ENCODE measurements around the gene ANKRD44. TPM values are rescaled to one million over a fixed set of nuclear protein-coding genes. Genes with fewer than 3 reads are reported as not detected.

The ANKRD44 gene
- total and polyA plus RNA-seq, 2 of the 8 experiments (the other 6 are each of a cell fraction or from before 2014, with no cell fraction given): 1.2 to 1.3 TPM

- TF ChIP-seq, protein P1, sequence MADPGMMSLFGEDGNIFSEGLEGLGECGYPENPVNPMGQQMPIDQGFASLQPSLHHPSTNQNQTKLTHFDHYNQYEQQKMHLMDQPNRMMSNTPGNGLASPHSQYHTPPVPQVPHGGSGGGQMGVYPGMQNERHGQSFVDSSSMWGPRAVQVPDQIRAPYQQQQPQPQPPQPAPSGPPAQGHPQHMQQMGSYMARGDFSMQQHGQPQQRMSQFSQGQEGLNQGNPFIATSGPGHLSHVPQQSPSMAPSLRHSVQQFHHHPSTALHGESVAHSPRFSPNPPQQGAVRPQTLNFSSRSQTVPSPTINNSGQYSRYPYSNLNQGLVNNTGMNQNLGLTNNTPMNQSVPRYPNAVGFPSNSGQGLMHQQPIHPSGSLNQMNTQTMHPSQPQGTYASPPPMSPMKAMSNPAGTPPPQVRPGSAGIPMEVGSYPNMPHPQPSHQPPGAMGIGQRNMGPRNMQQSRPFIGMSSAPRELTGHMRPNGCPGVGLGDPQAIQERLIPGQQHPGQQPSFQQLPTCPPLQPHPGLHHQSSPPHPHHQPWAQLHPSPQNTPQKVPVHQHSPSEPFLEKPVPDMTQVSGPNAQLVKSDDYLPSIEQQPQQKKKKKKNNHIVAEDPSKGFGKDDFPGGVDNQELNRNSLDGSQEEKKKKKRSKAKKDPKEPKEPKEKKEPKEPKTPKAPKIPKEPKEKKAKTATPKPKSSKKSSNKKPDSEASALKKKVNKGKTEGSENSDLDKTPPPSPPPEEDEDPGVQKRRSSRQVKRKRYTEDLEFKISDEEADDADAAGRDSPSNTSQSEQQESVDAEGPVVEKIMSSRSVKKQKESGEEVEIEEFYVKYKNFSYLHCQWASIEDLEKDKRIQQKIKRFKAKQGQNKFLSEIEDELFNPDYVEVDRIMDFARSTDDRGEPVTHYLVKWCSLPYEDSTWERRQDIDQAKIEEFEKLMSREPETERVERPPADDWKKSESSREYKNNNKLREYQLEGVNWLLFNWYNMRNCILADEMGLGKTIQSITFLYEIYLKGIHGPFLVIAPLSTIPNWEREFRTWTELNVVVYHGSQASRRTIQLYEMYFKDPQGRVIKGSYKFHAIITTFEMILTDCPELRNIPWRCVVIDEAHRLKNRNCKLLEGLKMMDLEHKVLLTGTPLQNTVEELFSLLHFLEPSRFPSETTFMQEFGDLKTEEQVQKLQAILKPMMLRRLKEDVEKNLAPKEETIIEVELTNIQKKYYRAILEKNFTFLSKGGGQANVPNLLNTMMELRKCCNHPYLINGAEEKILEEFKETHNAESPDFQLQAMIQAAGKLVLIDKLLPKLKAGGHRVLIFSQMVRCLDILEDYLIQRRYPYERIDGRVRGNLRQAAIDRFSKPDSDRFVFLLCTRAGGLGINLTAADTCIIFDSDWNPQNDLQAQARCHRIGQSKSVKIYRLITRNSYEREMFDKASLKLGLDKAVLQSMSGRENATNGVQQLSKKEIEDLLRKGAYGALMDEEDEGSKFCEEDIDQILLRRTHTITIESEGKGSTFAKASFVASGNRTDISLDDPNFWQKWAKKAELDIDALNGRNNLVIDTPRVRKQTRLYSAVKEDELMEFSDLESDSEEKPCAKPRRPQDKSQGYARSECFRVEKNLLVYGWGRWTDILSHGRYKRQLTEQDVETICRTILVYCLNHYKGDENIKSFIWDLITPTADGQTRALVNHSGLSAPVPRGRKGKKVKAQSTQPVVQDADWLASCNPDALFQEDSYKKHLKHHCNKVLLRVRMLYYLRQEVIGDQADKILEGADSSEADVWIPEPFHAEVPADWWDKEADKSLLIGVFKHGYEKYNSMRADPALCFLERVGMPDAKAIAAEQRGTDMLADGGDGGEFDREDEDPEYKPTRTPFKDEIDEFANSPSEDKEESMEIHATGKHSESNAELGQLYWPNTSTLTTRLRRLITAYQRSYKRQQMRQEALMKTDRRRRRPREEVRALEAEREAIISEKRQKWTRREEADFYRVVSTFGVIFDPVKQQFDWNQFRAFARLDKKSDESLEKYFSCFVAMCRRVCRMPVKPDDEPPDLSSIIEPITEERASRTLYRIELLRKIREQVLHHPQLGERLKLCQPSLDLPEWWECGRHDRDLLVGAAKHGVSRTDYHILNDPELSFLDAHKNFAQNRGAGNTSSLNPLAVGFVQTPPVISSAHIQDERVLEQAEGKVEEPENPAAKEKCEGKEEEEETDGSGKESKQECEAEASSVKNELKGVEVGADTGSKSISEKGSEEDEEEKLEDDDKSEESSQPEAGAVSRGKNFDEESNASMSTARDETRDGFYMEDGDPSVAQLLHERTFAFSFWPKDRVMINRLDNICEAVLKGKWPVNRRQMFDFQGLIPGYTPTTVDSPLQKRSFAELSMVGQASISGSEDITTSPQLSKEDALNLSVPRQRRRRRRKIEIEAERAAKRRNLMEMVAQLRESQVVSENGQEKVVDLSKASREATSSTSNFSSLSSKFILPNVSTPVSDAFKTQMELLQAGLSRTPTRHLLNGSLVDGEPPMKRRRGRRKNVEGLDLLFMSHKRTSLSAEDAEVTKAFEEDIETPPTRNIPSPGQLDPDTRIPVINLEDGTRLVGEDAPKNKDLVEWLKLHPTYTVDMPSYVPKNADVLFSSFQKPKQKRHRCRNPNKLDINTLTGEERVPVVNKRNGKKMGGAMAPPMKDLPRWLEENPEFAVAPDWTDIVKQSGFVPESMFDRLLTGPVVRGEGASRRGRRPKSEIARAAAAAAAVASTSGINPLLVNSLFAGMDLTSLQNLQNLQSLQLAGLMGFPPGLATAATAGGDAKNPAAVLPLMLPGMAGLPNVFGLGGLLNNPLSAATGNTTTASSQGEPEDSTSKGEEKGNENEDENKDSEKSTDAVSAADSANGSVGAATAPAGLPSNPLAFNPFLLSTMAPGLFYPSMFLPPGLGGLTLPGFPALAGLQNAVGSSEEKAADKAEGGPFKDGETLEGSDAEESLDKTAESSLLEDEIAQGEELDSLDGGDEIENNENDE (IDR thresholded peaks at IDR 0.05; ENCODE audit: insufficient replicate concordance, low read length): no peak
- TF ChIP-seq SRF (IDR thresholded peaks at IDR 0.05; ENCODE audit: low read depth, low read length) (no peak), RFX5 (IDR thresholded peaks at IDR 0.05; ENCODE audit: borderline replicate concordance, low read depth, low read length) (no peak)
Measured at GRCh38 chr2:197280015-197280702, 30.4 kb downstream of the ANKRD44 start (continued).

Measured in H1 (cell line).